HepG2 (cell line): ENCODE data around the gene NSL1. TPM values are rescaled to one million over a fixed set of nuclear protein-coding genes. Genes with fewer than 3 reads are reported as not detected.

ENCODE experiments used
- ARNT ChIP-seq: fragments of 450-650 bp; IDR thresholded peaks from 2 replicates; pipeline ENCODE4 v1.6.1; 2017
- HOXA7 ChIP-seq: sonication (generic); formaldehyde crosslinking; IDR thresholded peaks from 2 replicates; pipeline ENCODE4 v1.8.1; 2022; ENCODE audit warnings: mild to moderate bottlenecking, missing genetic modification reagents, moderate library complexity
- KDM1A ChIP-seq: IDR thresholded peaks from 2 replicates; pipeline ENCODE4 v1.6.1; 2016; ENCODE audit warnings: missing compliant biosample characterization
- MZF1 ChIP-seq: sonication (generic); formaldehyde crosslinking; IDR thresholded peaks from 2 replicates; pipeline ENCODE4 v1.8.1; 2023; ENCODE audit warnings: mild to moderate bottlenecking, missing genetic modification reagents, borderline replicate concordance
- NCOR1 ChIP-seq: fragments of 200-600 bp; sonication (generic); IDR thresholded peaks from 2 replicates; pipeline ENCODE4 v1.7.0; 2017; ENCODE audit warnings: antibody characterized with exemption, low read length, borderline replicate concordance
- POLR2AphosphoS2 ChIP-seq: IDR thresholded peaks from 2 replicates; pipeline ENCODE4 v1.6.1; 2011; ENCODE audit warnings: low read depth, low read length, improper control_type of control experiment
- SP5 ChIP-seq: IDR thresholded peaks from 2 replicates; pipeline ENCODE4 v1.6.1; 2016; ENCODE audit warnings: low read depth, borderline replicate concordance
- SRSF4 ChIP-seq: fragments of 200-400 bp; formaldehyde crosslinking; IDR thresholded peaks from one replicate; pipeline ENCODE4 v1.6.1; 2018; ENCODE audit warnings: mild to moderate bottlenecking, low read depth, low read length, moderate library complexity; ENCODE audit not compliant: poor library complexity, severe bottlenecking
- TEAD3 ChIP-seq: optimal IDR thresholded peaks from 2 replicates; pipeline ENCODE3; 2016; ENCODE audit warnings: borderline replicate concordance
- ZFP41 ChIP-seq: sonication (generic); formaldehyde crosslinking; IDR thresholded peaks from 2 replicates; pipeline ENCODE4 v1.4.0; 2020; ENCODE audit warnings: mild to moderate bottlenecking, missing genetic modification reagents, borderline replicate concordance
- ZFY ChIP-seq: sonication (generic); formaldehyde crosslinking; IDR thresholded peaks from 2 replicates; pipeline ENCODE4 v1.4.0; 2020; ENCODE audit warnings: missing genetic modification reagents
- ZNF432 ChIP-seq: sonication (generic); formaldehyde crosslinking; IDR thresholded peaks from 2 replicates; pipeline ENCODE4 v1.5.0; 2020; ENCODE audit warnings: missing genetic modification reagents, mild to moderate bottlenecking, borderline replicate concordance
- ZNF546 ChIP-seq: sonication (generic); formaldehyde crosslinking; conservative IDR thresholded peaks from 2 replicates; pipeline ENCODE4 v1.8.1; 2023; ENCODE audit warnings: mild to moderate bottlenecking, missing genetic modification reagents
- ZNF781 ChIP-seq: sonication (generic); formaldehyde crosslinking; IDR thresholded peaks from 2 replicates; pipeline ENCODE4 v1.5.1; 2020; ENCODE audit warnings: borderline replicate concordance, mild to moderate bottlenecking, missing genetic modification reagents; ENCODE audit errors: not compliant biosample characterization
- ZNF782 ChIP-seq: sonication (generic); formaldehyde crosslinking; IDR thresholded peaks from 2 replicates; pipeline ENCODE4 v1.4.0; 2020; ENCODE audit warnings: missing genetic modification reagents, mild to moderate bottlenecking, borderline replicate concordance
- polyA plus RNA-seq, 8 experiments: library from polyadenylated mRNA; depleted of rRNA in 3 of 8; stranded (reverse) in 7 of 8; unstranded in 1 of 8; fragments of >200 nt; fragmentation: Illumina TruSeq in 4 of 8; extraction: Trizol in 4 of 8; gene quantifications; 2 replicates each; pipeline versions ENCODE4 v1.2.1 to v1.2.3, GENCODE V29; 2011 to 2016; ENCODE audit warnings: low read depth in 4 of 8, missing spikeins in 1 of 8, mixed read lengths in 1 of 8; ENCODE audit not compliant: insufficient read depth in 1 of 8
- total RNA-seq, 5 experiments: library from RNA; depleted of rRNA; stranded (reverse); fragments of >200 nt; fragmentation: Illumina TruSeq; extraction: Trizol; gene quantifications; 2 replicates each; pipeline ENCODE4 v1.2.3, GENCODE V29; 2016; ENCODE audit warnings: low read depth in 1 of 5
- TF ChIP-seq, protein P1 (sequence below): sonication (generic); formaldehyde crosslinking; IDR thresholded peaks from 2 replicates; pipeline ENCODE4 v1.8.1; 2023; ENCODE audit warnings: missing genetic modification reagents, inconsistent platforms, borderline replicate concordance
- TF ChIP-seq, protein P2 (sequence below): IDR thresholded peaks from 2 replicates; pipeline ENCODE4 v1.6.1; 2016; ENCODE audit warnings: missing genetic modification reagents, missing compliant biosample characterization
- TF ChIP-seq, protein P3 (sequence below): sonication (generic); formaldehyde crosslinking; IDR thresholded peaks from 2 replicates; pipeline ENCODE4 v1.4.0; 2020; ENCODE audit warnings: mild to moderate bottlenecking, missing genetic modification reagents
- TF ChIP-seq, protein P4 (sequence below): sonication (generic); formaldehyde crosslinking; IDR thresholded peaks from 2 replicates; pipeline ENCODE4 v1.4.0; 2020; ENCODE audit warnings: missing genetic modification reagents
- TF ChIP-seq, protein P5 (sequence below): IDR thresholded peaks from 2 replicates; pipeline ENCODE4 v1.6.1; 2016; ENCODE audit warnings: low read depth, borderline replicate concordance
- TF ChIP-seq, protein P6 (sequence below): sonication (generic); formaldehyde crosslinking; IDR thresholded peaks from 2 replicates; pipeline ENCODE4 v1.9.0; 2021; ENCODE audit warnings: missing genetic modification reagents, borderline replicate concordance

Gene NSL1
- total and polyA plus RNA-seq, 2 of the 13 experiments (the other 11 are each of a cell fraction or from before 2014, with no cell fraction given): 34.5 to 77.4 TPM

DNA sequence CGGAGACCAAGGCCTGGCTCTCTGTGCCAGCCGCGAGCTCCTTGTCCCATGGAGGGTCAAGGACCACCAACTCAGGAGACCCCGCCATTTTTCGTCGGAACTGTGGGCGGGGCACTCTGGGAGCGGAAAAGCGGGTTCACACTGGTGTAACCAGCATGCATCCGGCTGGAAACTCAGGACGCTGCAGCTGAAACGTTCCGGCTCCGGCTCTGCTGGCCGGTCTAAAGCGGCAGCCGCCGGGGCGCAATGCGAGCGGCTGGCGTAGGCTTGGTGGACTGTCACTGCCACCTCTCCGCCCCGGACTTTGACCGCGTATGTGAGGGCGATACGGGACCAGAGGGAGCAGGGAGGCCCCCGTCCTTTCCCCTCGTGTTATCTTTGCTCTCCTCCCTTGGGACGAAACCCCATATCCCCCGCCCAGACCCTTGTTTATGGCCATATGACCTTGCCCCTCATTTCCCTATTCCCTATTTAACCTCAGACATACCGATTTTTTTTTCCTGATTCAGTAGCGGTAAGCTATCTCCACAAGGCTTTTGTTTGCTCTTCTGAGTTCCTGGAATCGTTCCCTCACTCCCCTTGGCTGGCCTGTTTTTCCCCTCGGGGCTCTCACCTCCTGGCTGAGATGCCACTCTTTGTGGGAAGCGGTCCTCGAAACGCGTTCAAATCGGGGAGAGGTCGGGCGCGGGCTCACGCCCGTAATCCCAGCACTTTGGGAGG is at the start of gene NSL1, which contains the start of gene TATDN3 (continued):
- peak; percentile 5; the same call in 1 of the 2 replicates for TF ChIP-seq KDM1A (CRISPR knock-in tag)
- no peak for TF ChIP-seq POLR2AphosphoS2
- TF ChIP-seq SP5 (CRISPR knock-in tag): peak; percentile 98
- TF ChIP-seq, protein P1, sequence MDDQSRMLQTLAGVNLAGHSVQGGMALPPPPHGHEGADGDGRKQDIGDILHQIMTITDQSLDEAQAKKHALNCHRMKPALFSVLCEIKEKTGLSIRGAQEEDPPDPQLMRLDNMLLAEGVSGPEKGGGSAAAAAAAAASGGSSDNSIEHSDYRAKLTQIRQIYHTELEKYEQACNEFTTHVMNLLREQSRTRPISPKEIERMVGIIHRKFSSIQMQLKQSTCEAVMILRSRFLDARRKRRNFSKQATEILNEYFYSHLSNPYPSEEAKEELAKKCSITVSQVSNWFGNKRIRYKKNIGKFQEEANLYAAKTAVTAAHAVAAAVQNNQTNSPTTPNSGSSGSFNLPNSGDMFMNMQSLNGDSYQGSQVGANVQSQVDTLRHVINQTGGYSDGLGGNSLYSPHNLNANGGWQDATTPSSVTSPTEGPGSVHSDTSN (CRISPR knock-in tag): no peak
- peak; percentile 73 for TF ChIP-seq ZFY (CRISPR knock-in tag)
- TF ChIP-seq, protein P2, sequence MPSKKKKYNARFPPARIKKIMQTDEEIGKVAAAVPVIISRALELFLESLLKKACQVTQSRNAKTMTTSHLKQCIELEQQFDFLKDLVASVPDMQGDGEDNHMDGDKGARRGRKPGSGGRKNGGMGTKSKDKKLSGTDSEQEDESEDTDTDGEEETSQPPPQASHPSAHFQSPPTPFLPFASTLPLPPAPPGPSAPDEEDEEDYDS (CRISPR knock-in tag): peak; percentile 95
- TF ChIP-seq, protein P3, sequence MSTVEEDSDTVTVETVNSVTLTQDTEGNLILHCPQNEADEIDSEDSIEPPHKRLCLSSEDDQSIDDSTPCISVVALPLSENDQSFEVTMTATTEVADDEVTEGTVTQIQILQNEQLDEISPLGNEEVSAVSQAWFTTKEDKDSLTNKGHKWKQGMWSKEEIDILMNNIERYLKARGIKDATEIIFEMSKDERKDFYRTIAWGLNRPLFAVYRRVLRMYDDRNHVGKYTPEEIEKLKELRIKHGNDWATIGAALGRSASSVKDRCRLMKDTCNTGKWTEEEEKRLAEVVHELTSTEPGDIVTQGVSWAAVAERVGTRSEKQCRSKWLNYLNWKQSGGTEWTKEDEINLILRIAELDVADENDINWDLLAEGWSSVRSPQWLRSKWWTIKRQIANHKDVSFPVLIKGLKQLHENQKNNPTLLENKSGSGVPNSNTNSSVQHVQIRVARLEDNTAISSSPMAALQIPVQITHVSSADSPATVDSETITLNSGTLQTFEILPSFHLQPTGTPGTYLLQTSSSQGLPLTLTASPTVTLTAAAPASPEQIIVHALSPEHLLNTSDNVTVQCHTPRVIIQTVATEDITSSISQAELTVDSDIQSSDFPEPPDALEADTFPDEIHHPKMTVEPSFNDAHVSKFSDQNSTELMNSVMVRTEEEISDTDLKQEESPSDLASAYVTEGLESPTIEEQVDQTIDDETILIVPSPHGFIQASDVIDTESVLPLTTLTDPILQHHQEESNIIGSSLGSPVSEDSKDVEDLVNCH (CRISPR knock-in tag): peak; percentile 60; the same call in 1 of the 2 replicates
- TF ChIP-seq ZNF546 (CRISPR knock-in tag): peak; percentile 59
- TF ChIP-seq ZNF781 (CRISPR knock-in tag): peak; percentile 91
- TF ChIP-seq NCOR1: peak; percentile 92
- no peak for TF ChIP-seq ARNT
- TF ChIP-seq HOXA7 (CRISPR knock-in tag): no peak
- TF ChIP-seq, protein P4, sequence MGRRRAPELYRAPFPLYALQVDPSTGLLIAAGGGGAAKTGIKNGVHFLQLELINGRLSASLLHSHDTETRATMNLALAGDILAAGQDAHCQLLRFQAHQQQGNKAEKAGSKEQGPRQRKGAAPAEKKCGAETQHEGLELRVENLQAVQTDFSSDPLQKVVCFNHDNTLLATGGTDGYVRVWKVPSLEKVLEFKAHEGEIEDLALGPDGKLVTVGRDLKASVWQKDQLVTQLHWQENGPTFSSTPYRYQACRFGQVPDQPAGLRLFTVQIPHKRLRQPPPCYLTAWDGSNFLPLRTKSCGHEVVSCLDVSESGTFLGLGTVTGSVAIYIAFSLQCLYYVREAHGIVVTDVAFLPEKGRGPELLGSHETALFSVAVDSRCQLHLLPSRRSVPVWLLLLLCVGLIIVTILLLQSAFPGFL (CRISPR knock-in tag): 0 out of 2 replicates have a peak, but pooled peaks have one; percentile 82
- peak; percentile 75 for TF ChIP-seq TEAD3 (CRISPR knock-in tag)
- no peak for TF ChIP-seq ZNF432
- no peak for TF ChIP-seq SRSF4
- peak; percentile 87; the same call in 1 of the 2 replicates for TF ChIP-seq ZFP41
- TF ChIP-seq MZF1 (CRISPR knock-in tag): no peak; the same call in 1 of the 2 replicates
- TF ChIP-seq, protein P5, sequence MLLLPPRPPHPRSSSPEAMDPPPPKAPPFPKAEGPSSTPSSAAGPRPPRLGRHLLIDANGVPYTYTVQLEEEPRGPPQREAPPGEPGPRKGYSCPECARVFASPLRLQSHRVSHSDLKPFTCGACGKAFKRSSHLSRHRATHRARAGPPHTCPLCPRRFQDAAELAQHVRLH (CRISPR knock-in tag): peak; percentile 98
- TF ChIP-seq ZNF782 (CRISPR knock-in tag): peak; percentile 97; the same call in 1 of the 2 replicates
- TF ChIP-seq, protein P6, sequence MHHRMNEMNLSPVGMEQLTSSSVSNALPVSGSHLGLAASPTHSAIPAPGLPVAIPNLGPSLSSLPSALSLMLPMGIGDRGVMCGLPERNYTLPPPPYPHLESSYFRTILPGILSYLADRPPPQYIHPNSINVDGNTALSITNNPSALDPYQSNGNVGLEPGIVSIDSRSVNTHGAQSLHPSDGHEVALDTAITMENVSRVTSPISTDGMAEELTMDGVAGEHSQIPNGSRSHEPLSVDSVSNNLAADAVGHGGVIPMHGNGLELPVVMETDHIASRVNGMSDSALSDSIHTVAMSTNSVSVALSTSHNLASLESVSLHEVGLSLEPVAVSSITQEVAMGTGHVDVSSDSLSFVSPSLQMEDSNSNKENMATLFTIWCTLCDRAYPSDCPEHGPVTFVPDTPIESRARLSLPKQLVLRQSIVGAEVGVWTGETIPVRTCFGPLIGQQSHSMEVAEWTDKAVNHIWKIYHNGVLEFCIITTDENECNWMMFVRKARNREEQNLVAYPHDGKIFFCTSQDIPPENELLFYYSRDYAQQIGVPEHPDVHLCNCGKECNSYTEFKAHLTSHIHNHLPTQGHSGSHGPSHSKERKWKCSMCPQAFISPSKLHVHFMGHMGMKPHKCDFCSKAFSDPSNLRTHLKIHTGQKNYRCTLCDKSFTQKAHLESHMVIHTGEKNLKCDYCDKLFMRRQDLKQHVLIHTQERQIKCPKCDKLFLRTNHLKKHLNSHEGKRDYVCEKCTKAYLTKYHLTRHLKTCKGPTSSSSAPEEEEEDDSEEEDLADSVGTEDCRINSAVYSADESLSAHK: peak; percentile 82
